KOPT-K1 (cell line): ENCODE results near the gene MMEL1.
A peak's percentile ranks its signal among the peaks of the same experiment; 100 is the strongest.

Source experiments
- H3K27ac ChIP-seq: fragments of 200-600 bp; sonication (generic); 2 replicates; pipeline ENCODE4 v1.5.1; 2016; ENCODE audit warnings: antibody characterized with exemption, mild to moderate bottlenecking, low read depth, low read length; ENCODE audit not compliant: poor library complexity, severe bottlenecking
- H3K36me3 ChIP-seq: fragments of 200-600 bp; sonication (generic); 2 replicates; pipeline ENCODE4 v1.5.1; 2017; ENCODE audit warnings: antibody characterized with exemption, mild to moderate bottlenecking, low read length, moderate library complexity; ENCODE audit not compliant: insufficient read depth
- H3K9me3 ChIP-seq: fragments of 200-600 bp; sonication (generic); 2 replicates; pipeline ENCODE4 v1.5.1; 2017; ENCODE audit warnings: antibody characterized with exemption, low read length, mild to moderate bottlenecking; ENCODE audit not compliant: insufficient read depth, poor library complexity, severe bottlenecking

The MMEL1 gene

DNA sequence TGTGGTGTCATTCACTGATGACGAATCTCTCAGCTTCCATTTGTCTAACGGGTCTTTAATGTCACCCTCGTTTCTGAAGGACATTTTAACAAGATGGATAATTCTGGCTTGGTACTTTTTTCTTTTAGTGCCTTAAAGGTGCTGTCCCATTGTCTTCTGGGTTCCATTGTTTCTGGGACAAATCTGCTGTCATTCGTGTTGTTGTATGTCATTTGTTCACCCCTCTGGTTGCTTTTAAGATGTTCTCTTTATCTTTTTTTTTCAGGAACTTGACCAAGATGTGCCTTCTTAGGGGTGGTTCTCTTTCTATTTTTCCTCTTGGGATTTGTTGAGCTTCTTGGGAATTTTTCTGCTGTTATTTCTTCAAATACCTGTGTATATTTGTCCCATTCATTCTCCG lies 14.0 kb upstream of the MMEL1 start:
- H3K36me3 ChIP-seq = no peaks in the 10 kb centered on the region
- H3K9me3 ChIP-seq = peaks cover 23% of the 10 kb centered on the region
- no peak overlapping the region for H3K27ac ChIP-seq

DNA sequence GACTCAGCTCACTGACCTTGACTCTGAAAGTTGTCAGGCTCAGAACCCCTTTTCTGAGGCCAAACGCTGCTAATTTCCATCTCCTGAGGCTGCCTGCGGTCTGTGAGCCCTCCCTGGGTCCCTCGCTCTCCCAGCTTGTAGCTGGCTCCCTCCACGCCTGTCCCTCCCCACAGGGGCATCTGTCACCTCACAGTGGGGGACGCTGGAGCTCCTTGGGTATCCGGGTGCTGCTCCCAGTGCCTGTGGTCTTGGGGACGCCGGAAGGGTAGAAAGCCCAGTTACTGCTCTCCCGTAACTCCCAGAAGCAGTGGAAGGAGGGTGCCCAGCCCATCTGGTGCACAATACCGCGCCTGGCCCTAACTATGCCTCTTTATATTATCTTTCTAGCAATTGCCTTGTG lies 13.0 kb upstream of the MMEL1 start:
- H3K27ac ChIP-seq = no peak overlapping the region
- H3K36me3 ChIP-seq = no peaks in the 10 kb centered on the region
- peaks cover 23% of the 10 kb centered on the region for H3K9me3 ChIP-seq

DNA sequence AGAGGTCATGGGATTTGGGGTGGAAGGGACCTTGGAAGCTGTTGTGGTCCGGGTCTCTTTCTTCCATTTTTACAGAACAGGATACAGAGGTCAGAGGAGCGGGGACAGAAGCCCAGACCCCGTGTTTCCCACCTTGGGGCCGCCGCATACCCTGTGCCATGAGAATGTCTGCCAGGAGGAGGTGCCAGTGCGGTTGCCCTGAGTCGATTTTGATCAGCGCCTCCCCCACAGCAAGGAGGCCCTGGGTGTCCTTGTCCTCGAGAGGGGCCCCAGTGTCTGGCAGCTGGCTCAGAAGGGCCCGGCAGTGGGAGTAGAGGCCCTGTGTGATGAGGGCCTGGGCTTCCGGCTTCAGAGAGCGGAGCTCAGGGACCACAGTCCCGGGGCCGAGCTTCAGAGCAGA lies 12.3 kb upstream of the MMEL1 start:
- H3K36me3 ChIP-seq = no peaks in the 10 kb centered on the region
- H3K27ac ChIP-seq = no peak overlapping the region
- peaks cover 23% of the 10 kb centered on the region for H3K9me3 ChIP-seq

DNA sequence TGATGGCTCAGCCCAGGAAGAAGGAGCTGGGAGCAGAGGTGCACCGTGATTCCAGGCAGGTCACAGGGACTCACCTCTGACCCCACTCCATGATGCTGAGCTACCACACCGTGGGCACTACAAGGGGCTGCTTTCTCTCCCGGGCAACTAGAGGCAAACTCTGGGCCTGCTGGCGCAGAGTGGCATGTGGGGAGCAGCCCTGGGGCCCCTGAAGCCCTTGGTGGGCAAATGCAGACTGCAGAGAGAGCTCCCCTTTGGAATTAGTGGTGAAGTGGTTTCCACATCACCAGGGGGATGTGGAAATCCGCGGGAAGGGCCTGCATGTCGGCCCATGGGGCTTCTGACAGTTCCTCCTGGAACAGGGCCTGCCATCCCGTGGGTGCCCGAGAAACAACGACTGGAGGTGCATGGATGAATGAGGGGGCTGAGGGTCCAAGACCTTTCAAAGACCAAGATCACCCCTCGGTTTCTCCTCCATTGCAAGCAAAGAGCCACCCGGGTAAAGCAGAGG lies 11.8 kb upstream of the MMEL1 start:
- peaks cover 23% of the 10 kb centered on the region for H3K9me3 ChIP-seq
- no peaks in the 10 kb centered on the region for H3K36me3 ChIP-seq
- no peak overlapping the region for H3K27ac ChIP-seq

DNA sequence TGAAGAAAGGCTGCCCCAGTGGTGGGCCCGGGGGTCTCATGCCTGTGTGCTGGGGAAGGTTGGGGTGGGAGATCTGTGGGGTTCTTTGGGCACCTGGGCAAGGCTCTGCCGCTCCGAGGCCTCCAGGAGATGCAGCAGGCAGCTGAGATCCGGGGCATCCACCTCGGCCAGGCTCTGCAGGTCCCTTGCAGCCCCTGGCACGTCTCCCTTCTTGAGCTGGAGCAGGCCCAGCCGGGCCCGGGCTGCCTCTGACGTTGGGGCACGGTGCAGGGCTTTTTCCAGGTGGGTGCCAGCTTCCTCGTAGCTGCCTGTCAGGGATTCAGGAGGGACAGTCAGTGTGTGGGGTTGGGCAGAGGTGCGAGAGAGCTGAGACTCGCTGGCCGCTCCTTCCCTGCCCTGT lies 11.4 kb upstream of the MMEL1 start:
- Histone ChIP-seq H3K36me3 (no peaks in the 10 kb centered on the region), H3K9me3 (peaks cover 23% of the 10 kb centered on the region), H3K27ac (no peak overlapping the region)

DNA sequence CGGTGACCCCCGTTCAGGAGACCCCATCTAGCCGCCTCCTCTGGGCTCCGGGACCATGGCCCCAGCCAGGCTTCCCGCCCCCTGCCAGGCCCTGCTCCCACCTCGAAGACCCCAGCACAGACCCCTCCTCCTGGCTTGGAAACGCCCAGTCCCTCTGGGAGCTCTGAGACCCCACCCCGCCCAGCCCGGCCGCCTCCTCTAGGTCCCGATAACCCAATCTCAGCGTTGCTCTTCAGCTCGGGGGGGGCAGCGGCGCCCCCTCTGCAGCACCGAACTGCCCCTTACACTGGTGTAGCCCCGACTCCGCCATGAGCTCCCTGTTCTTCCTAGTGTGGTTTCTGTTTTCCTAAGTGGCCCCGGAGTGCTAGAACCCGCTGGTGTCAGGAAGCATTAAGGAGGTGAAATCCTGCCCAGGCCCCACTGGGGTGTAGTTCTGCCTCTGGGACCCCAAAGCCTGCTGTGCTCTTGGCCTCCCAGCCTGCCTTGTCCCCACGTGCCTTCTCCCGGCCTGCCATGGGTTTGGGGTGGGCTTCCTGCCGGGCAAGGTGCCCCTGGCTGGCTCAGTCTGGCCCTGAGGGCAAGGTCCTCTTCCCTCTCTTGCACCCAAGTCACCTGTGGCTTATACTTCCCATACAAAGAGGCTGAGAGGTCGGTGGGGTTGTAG lies 10.7 kb upstream of the MMEL1 start:
- Histone ChIP-seq H3K27ac (no peak overlapping the region), H3K36me3 (no peaks in the 10 kb centered on the region), H3K9me3 (peaks cover 19% of the 10 kb centered on the region)

DNA sequence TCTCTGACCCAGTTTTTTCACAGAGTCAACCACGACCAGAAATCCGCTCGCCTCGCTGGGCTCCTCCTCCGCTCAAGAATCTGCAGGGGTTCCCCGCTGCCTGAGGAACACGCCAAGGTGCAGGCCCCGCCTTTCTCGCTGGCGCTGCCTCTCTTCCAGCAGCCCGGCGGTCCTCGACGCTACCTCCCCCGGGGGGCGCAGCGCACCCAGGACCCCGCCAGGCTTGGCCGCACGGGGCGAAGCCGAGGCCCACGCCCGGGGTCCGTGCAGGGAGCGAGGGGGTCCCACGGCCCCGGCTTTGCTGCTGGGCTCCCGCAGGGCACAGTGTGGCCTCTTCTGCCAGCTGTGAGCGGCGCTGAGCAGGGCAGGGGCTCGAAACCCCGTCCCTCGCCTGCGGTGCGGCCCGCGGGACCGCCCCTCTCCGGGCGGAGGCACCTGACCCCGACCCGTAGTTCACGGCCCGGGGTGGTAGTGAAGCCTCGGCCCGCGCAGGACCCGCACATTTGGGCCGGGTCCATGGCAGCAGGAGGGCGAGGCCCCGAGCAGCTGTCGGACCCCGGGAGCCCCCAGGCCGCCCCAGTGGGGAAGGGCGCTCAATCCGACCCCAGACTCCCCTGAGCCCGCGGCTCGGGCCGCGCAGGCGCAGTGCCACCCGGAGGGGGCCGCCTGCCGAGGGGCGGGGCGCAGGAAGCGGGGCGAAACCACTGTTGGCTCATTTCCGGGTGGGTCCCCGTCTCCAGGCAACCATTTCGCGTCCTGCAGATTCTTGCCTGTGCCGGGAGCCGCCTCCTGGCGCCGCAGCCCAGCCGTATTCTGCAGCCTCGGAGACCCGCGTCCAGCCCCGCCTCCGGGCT lies 10.0 kb upstream of the MMEL1 start:
- H3K36me3 ChIP-seq = no peaks in the 10 kb centered on the region
- peaks cover 15% of the 10 kb centered on the region for H3K9me3 ChIP-seq
- H3K27ac ChIP-seq = peak overlapping the region; percentile 75

DNA sequence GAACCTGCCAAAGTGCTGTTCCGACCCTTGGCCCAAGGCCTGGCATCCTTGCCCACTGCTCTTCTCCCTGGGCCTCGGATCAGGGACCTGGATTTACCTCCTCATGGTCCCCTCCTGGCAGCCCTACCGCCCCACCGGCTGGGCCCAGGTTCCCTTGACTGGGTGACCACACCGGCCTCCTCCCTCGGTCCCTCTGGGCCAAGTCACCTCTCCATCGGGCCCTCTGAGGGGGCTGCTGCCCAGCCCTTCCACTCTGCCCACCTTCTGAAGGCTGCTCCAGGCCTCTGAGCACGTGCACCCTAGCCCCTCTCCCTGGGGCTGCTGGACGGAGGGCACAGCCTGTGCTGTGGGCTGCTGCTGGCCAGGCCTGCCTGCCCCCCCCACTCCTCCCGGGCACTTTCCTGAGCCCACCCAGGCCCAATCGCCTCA lies 9.3 kb upstream of the MMEL1 start:
- peaks cover 16% of the 10 kb centered on the region for H3K9me3 ChIP-seq
- no peaks in the 10 kb centered on the region for H3K36me3 ChIP-seq
- peak overlapping the region; percentile 75 for H3K27ac ChIP-seq

DNA sequence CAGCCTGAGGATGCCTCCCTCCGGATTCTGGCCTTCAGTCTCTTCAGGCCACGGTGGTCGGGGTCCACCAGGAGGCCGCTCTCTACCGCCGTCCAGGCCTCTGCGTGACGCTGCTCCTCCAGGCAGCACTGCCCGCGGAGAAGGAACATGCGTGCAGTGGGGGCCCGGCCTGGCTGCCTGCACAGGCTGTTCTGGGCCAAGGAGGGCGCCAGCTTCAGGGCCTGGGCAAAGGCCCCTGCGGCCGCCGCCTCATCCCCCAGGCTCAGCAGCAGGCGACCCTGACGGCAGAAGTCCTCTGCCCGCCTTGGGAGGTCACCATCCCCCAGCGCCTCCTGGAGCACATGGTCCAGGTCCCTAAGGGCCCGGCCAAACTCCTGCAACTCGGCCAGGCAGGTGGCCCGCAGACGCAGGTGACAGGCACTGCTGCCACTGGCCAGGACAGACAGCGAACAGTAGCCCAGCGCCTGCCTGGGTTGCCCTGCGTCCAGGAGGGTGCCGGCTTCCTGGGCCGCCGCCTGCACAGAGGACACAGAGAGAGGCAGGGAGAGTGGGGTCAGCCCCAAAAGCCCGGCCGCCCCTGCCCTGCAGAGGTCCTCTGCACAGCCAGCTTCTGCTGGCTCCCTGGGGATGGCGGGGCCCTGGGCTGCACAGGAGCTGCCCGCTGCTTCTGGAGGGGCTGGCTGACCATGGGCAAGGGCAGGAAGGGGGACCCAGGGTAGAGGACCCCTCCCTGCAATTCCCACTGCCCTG lies 8.7 kb upstream of the MMEL1 start:
- Histone ChIP-seq H3K36me3 (no peaks in the 10 kb centered on the region), H3K27ac (peak overlapping the region; percentile 75), H3K9me3 (peaks cover 16% of the 10 kb centered on the region)

DNA sequence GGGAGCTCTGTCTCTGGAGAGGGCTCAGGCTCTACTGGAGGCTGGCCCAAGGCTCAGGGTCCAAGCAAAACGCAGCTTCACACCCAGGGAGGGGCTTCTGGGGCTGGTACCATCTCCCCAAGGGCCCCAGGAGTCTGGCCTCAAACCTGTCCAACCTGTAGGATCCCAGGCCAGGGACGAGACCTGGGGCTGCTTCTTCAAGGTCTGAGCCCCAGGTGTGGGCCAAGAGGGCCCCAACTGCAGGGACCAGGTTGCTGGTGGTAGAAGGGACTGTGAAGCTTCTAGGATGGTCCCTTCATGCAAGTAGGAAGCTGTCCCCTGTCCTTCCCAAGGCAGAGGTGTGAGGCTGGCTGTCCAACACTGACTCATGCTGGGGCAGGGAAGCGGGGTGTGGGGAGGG lies 7.8 kb upstream of the MMEL1 start:
- H3K27ac ChIP-seq = no peak overlapping the region
- H3K9me3 ChIP-seq = peaks cover 24% of the 10 kb centered on the region
- no peaks in the 10 kb centered on the region for H3K36me3 ChIP-seq

DNA sequence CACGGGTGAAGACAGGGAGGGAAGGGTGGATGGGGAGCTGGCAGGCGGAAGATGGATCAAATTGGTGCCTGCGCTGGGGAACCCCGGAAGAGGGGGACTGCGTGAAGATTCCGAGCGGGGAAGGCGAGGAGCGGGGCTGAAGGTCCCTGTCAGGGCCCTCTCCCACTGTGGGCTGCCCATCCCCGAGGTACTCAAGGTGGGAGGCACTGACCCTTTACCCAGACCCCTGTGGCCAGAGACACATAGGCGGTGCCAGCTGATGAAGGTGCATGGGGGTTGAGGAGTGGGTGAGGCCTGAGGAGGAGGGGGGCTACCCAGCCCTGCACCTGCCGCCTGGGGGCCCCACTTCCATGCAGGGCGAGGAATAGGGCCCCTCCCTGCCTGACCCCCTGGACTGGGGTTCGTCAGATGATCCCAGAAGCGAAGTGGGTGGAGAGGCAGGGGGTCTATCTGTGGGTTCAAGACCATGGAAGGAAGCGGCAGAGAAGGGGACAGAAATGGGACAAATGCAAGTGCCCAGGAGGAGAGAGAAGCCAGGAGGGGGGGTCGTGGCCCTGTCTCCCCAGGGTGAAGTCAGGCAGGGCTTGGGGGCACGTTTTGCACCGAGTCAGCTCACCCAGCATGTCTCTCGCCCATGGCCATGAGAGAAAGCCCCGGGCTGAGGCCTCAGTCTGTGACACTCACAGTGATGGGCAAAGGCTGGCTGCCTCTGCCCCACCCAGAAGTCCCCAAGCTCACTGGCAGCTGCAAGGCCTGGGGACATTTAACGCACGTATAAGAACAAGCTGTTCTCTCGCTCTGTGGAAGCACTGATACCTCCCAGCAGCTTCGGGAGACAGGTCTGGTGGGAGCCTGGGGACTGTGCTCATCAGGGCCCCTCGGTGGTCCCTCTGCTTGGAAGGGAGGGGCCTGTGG lies 7.0 kb upstream of the MMEL1 start:
- H3K9me3 ChIP-seq = peaks cover 30% of the 10 kb centered on the region
- H3K36me3 ChIP-seq = no peaks in the 10 kb centered on the region
- no peak overlapping the region for H3K27ac ChIP-seq

DNA sequence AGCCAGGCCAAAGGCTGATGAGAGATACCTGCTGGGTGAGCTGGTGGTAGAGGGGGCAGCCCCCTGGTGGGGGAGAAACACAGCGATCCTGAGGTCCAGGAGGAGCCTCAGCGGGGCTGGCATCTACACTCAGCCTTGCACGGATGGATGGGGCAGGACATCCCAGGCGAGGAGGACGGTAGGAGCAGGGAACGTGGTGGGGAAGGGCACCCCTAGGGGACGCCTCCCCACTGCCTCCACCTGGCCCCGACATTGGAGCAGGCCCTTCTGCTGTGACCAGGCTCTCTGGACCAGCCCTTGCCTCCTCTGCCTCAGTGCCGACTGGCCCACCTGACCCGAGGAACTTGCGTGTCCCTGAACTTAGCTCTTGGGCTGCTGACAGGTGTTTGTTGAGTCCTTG lies 6.4 kb upstream of the MMEL1 start:
- Histone ChIP-seq H3K27ac (no peak overlapping the region), H3K9me3 (peaks cover 30% of the 10 kb centered on the region), H3K36me3 (no peaks in the 10 kb centered on the region)

DNA sequence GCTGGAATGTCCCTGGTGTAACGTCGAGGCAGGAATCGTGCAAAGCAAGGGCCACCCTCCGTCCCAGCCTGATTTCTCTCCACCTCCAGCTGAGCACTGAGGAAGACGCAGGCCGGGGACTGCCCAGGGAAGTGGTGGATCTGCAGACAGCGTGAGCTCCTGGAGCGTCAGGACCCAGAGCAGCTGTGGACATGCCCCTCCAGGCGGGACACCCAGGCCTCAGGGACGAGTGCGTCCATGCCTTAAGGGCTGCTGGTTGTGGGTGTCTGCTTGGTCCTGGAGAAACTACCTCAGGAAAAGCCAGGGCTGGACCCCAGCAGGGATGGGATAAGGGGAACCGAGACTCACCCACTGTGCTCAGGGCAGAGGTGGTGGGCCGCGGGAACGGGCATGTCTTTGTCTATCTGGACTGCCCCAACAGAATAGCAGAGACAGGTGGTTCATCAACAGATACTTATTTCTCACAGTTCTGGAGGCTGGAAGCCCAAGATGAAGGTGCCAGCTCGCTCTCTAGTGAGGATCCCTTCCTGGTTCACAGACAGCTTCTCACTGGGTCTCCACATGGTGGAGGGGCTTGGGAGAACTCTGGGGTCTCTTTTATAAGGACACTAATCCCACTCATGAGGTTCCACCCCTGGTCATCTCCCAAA lies 5.8 kb upstream of the MMEL1 start:
- H3K36me3 ChIP-seq = no peaks in the 10 kb centered on the region
- peaks cover 30% of the 10 kb centered on the region for H3K9me3 ChIP-seq
- H3K27ac ChIP-seq = no peak overlapping the region
